Skeletal muscle tissue (tissue), 4 donors: ENCODE measurements around the gene ALG6. TPM values are rescaled to one million over a fixed set of nuclear protein-coding genes. Genes with fewer than 3 reads are reported as not detected.
A peak's percentile ranks its signal among the peaks of the same experiment; 100 is the strongest.

Experiments
- H3K27ac ChIP-seq: one replicate; pipeline ENCODE4 v1.7.0; 2013; ENCODE audit warnings: mild to moderate bottlenecking, low read depth, low read length, inconsistent platforms
- H3K27me3 ChIP-seq, 3 donors: one replicate each; pipeline ENCODE4 v1.7.0; 2013; ENCODE audit warnings: low read length in 3 of 3; ENCODE audit not compliant: control insufficient read depth in 3 of 3, insufficient read depth in 3 of 3
- H3K36me3 ChIP-seq, 3 donors: one replicate each; pipeline ENCODE4 v1.7.0; 2013; ENCODE audit warnings: low read length in 3 of 3; ENCODE audit not compliant: control insufficient read depth in 3 of 3, insufficient read depth in 3 of 3
- H3K4me1 ChIP-seq, 3 donors: one replicate each; pipeline ENCODE4 v1.7.0; 2013; ENCODE audit warnings: low read length in 3 of 3, mild to moderate bottlenecking in 3 of 3; ENCODE audit not compliant: control insufficient read depth in 3 of 3, insufficient read depth in 3 of 3
- H3K4me3 ChIP-seq, 3 donors: one replicate each; pipeline ENCODE4 v1.7.0; 2013; ENCODE audit warnings: low read length in 3 of 3
- H3K9ac ChIP-seq, 3 donors: one replicate each; pipeline ENCODE4 v1.7.0; 2013; ENCODE audit warnings: low read length in 3 of 3, mild to moderate bottlenecking in 3 of 3, moderate library complexity in 2 of 3, low read depth in 1 of 3
- H3K9me3 ChIP-seq, 3 donors: one replicate each; pipeline ENCODE4 v1.7.0; 2013; ENCODE audit warnings: low read length in 3 of 3; ENCODE audit not compliant: control insufficient read depth in 3 of 3
- total RNA-seq: library from RNA; depleted of rRNA; stranded (reverse); fragments of >200 nt; gene quantifications from one replicate; pipeline ENCODE4 v1.2.3, GENCODE V29; 2014
- donor health status: Osteomylitis.

Gene ALG6
- total RNA-seq, 1 donor from 2014 or later: 43.3 TPM

DNA sequence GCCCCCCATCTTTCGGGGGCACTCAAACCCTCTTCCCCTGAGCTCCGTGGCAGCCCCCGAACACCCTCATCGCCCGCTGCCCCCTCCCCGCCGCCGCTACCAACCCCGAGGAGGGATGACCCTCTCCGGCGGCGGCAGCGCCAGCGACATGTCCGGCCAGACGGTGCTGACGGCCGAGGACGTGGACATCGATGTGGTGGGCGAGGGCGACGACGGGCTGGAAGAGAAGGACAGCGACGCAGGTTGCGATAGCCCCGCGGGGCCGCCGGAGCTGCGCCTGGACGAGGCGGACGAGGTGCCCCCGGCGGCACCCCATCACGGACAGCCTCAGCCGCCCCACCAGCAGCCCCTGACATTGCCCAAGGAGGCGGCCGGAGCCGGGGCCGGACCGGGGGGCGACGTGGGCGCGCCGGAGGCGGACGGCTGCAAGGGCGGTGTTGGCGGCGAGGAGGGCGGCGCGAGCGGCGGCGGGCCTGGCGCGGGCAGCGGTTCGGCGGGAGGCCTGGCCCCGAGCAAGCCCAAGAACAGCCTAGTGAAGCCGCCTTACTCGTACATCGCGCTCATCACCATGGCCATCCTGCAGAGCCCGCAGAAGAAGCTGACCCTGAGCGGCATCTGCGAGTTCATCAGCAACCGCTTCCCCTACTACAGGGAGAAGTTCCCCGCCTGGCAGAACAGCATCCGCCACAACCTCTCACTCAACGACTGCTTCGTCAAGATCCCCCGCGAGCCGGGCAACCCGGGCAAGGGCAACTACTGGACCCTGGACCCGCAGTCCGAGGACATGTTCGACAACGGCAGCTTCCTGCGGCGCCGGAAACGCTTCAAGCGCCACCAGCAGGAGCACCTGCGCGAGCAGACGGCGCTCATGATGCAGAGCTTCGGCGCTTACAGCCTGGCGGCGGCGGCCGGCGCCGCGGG, 44.2 kb upstream of the ALG6 start:
- Histone ChIP-seq H3K36me3 (no peaks in the 10 kb centered on the region), H3K27me3 (peaks cover 90 to 98% (median 91%) of the 10 kb centered on the region in 3 donors), H3K9ac (peak overlapping the region in 1 of 3 donors; percentile 33), H3K4me1 (peaks cover 5 to 28% (median 21%) of the 10 kb centered on the region in 3 donors), H3K27ac (no peak overlapping the region), H3K9me3 (no peaks in the 10 kb centered on the region), H3K4me3 (peak overlapping the region in 2 of 3 donors; percentile 58 to 63)

DNA sequence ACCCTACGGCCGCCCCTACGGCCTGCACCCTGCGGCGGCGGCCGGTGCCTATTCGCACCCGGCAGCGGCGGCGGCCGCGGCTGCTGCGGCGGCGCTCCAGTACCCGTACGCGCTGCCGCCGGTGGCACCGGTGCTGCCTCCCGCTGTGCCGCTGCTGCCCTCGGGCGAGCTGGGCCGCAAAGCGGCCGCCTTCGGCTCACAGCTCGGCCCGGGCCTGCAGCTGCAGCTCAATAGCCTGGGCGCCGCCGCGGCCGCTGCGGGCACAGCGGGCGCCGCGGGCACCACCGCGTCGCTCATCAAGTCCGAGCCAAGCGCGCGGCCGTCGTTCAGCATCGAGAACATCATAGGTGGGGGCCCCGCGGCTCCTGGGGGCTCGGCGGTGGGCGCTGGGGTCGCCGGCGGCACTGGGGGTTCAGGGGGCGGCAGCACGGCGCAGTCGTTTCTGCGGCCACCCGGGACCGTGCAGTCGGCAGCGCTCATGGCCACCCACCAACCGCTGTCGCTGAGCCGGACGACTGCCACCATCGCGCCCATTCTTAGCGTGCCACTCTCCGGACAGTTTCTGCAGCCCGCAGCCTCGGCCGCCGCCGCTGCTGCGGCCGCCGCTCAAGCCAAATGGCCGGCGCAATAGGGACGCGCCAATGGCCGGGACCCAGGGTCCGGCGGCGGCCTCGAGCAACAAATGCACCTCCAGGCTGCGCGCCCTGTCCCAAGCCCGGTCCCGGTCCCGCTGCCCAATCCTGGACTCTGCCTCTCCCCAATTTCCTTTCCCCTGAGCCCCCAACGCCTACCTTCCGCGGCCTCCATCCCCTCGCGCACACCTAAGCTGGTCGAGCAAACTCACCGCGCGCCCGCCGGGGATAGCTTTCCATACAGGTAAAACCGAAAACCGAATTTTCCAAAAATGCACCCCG, 43.3 kb upstream of the ALG6 start:
- H3K9ac ChIP-seq: peak overlapping the region in 1 of 3 donors; percentile 33
- peaks cover 90 to 98% (median 91%) of the 10 kb centered on the region in 3 donors for H3K27me3 ChIP-seq
- no peak overlapping the region for H3K27ac ChIP-seq
- no peaks in the 10 kb centered on the region for H3K9me3 ChIP-seq
- H3K36me3 ChIP-seq: no peaks in the 10 kb centered on the region
- H3K4me1 ChIP-seq: peaks cover 5 to 28% (median 18%) of the 10 kb centered on the region in 3 donors
- peak overlapping the region in 1 of 3 donors; percentile 13 for H3K4me3 ChIP-seq

DNA sequence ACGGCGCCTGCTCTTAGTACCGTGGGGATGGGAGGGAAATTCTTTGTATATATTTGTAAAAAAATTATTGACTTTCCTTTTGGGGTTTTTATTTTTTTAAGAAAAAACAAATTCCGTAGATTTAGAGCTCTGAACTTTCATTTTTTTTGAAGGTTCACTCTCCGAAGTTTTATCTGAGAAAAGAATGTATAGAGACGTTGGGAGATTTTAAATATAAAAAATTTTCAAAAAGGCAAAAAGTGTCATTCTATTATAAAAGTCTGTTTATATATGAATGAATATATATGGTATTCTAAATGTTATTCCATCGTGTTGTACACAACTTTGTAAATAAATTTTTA, 42.7 kb upstream of the ALG6 start:
- Histone ChIP-seq H3K27me3 (peaks cover 90 to 98% (median 91%) of the 10 kb centered on the region in 3 donors), H3K36me3 (no peaks in the 10 kb centered on the region), H3K27ac (no peak overlapping the region), H3K4me1 (peaks cover 5 to 28% (median 18%) of the 10 kb centered on the region in 3 donors), H3K9ac (no peak overlapping the region), H3K9me3 (no peaks in the 10 kb centered on the region), H3K4me3 (no peak overlapping the region)

DNA sequence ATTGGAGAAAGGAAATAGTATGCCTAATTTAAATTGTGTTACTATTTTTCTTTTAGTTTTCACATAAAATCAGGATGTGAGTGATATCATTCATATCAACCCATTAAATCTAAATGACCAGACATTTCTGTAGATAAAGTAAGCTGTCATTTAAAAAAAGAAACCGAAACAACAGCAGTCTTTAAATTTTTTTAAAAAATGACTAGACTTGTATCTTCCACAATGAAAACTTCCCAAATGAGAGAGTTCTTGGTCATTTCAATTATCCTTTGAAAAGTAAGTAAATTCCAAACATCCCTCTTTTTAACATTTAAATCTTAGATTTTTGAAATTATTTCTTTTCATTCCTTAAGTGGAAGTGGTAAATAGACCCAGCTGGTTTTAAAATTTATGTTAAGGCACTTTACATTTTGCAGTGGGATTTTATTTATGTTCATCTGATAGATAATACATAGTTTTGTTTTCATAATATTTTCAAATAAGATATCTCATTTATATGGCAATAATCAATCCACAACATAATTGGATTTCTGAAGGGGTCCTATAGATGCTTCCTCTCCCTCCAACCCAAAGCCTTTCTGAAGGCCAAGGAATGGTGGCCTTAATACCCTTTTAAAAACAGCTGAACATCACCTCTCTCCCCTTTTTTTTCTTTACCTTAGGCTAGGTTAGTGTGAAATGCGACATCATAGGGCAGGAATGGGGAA, 42.0 kb upstream of the ALG6 start:
- Histone ChIP-seq H3K9me3 (no peaks in the 10 kb centered on the region), H3K27me3 (peaks cover 90 to 98% (median 91%) of the 10 kb centered on the region in 3 donors), H3K4me1 (peaks cover 2 to 25% (median 18%) of the 10 kb centered on the region in 3 donors), H3K27ac (no peak overlapping the region), H3K9ac (no peak overlapping the region), H3K4me3 (no peak overlapping the region), H3K36me3 (no peaks in the 10 kb centered on the region)

DNA sequence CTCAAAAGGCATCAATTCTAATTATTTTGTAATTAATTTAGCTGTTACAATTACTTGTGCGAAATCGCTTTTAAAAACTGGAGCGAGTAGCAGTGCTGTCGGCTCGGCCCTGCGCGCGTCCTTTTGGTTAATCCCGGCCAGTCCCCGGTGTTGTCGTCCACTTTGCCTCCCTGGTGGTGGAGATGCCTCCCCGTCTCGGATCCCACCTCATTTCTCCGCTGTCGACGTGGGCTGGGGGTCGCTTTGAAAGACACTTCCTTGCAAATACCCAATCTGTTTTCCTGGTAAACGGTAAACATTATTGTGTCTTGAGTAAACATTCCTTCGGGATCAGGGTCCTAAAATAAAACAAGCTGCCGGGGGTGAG, 41.3 kb upstream of the ALG6 start:
- Histone ChIP-seq H3K27ac (no peak overlapping the region), H3K9me3 (no peaks in the 10 kb centered on the region), H3K27me3 (peaks cover 91 to 97% (median 93%) of the 10 kb centered on the region in 3 donors), H3K9ac (no peak overlapping the region), H3K36me3 (no peaks in the 10 kb centered on the region), H3K4me3 (no peak overlapping the region), H3K4me1 (peaks cover 2 to 25% (median 18%) of the 10 kb centered on the region in 3 donors)

- Histone ChIP-seq H3K9ac (peak overlapping the region in 1 of 3 donors; percentile 25), H3K27ac (no peak overlapping the region), H3K27me3 (peaks cover 91 to 95% (median 92%) of the 10 kb centered on the region in 3 donors), H3K4me3 (no peak overlapping the region), H3K9me3 (no peaks in the 10 kb centered on the region), H3K4me1 (peaks cover 2 to 24% (median 17%) of the 10 kb centered on the region in 3 donors), H3K36me3 (no peaks in the 10 kb centered on the region)
These were observed 40.7 kb upstream of the ALG6 start for GRCh38 chr1:63326473-63327380.

DNA sequence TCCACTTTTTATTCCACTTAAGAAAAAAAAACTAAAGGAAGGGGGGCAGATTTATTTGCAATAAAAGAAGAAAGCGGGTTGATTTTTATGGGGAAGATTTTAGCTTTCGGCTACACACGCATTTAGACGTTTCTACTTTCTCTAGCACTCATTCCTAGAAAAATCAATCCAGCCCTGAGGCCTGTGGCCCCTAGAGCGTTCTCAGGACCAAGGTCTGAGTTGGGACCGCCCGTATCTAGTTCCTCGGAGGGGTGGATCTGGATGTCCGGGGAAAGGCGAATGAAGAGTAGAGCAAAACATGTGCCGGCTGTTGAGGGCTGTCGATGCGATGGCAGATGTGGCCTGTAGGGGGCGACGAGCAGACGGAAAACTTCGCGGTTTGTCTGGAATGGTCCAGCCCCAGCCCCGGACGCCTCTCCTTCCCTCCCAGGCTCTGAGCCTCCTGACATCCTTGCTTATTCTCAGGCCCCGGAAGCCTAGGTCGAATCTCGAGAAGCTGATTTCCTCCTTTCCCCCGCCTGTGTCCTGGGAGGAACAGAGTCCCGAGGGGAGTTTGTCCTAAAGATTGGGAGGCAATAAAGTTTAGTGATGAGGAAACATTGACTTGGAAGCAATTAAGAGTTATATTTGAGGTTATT, 39.9 kb upstream of the ALG6 start:
- Histone ChIP-seq H3K27ac (no peak overlapping the region), H3K4me3 (no peak overlapping the region), H3K4me1 (peaks cover 0 to 18% (median 9%) of the 10 kb centered on the region in 3 donors), H3K36me3 (no peaks in the 10 kb centered on the region), H3K27me3 (peaks cover 87 to 91% (median 90%) of the 10 kb centered on the region in 3 donors), H3K9ac (no peak overlapping the region), H3K9me3 (no peaks in the 10 kb centered on the region)

GRCh38 chr1:63328122-63328521, 39.3 kb upstream of the ALG6 start:
- Histone ChIP-seq H3K27me3 (peaks cover 83 to 90% (median 89%) of the 10 kb centered on the region in 3 donors), H3K4me1 (peaks cover 0 to 16% (median 7%) of the 10 kb centered on the region in 3 donors)

More at GRCh38 chr1:63328122-63328521, 39.3 kb upstream of the ALG6 start:
- Histone ChIP-seq H3K36me3 (no peaks in the 10 kb centered on the region), H3K9ac (no peak overlapping the region), H3K27ac (no peak overlapping the region), H3K4me3 (no peak overlapping the region), H3K9me3 (no peaks in the 10 kb centered on the region)
